ENCODE measurements around the gene COL16A1.
A peak's percentile ranks its signal among the peaks of the same experiment; 100 is the strongest.

Gene COL16A1

DNA sequence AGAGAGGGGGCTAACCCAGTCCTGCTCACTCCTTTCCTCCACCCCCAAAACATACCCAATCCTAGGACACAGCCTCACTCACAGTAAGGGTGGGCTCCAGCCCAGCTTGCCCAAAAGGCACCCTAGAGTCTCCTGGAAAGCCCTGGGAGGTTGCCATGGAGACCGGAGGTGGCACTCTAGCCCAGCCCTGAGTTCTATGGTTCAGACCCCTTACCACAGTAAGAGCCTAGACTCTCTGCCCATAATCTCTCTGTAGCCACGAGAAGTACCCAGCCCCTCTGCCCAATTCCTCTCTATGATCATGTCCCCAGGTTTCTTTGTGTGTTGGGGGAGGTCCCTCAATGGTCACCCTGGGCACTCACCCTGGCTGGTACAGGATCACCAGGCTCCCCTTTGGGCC lies 14.4 kb downstream of the COL16A1 start:
- TF ChIP-seq, protein P1, sequence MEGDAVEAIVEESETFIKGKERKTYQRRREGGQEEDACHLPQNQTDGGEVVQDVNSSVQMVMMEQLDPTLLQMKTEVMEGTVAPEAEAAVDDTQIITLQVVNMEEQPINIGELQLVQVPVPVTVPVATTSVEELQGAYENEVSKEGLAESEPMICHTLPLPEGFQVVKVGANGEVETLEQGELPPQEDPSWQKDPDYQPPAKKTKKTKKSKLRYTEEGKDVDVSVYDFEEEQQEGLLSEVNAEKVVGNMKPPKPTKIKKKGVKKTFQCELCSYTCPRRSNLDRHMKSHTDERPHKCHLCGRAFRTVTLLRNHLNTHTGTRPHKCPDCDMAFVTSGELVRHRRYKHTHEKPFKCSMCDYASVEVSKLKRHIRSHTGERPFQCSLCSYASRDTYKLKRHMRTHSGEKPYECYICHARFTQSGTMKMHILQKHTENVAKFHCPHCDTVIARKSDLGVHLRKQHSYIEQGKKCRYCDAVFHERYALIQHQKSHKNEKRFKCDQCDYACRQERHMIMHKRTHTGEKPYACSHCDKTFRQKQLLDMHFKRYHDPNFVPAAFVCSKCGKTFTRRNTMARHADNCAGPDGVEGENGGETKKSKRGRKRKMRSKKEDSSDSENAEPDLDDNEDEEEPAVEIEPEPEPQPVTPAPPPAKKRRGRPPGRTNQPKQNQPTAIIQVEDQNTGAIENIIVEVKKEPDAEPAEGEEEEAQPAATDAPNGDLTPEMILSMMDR (IDR thresholded peaks at IDR 0.05; ENCODE audit: insufficient read depth, low read depth, low read length, missing control alignments): no peak
- DNase-seq (ENCODE audit: low read depth): no peak

GRCh38 chr1:31688233-31688918 lies 15.4 kb downstream of the COL16A1 start:
- no peak overlapping the region for H3K4me3 ChIP-seq (ENCODE audit: low read depth, low read length)
- TF ChIP-seq, protein P1 (IDR thresholded peaks at IDR 0.05; ENCODE audit: insufficient read depth, low read depth, low read length, missing control alignments): no peak
- DNase-seq (ENCODE audit: low read depth): no peak

More for the DNA sequence above, 14.4 kb downstream of the COL16A1 start:
- H3K4me3 ChIP-seq (ENCODE audit: low read depth, low read length): no peak overlapping the region

DNA sequence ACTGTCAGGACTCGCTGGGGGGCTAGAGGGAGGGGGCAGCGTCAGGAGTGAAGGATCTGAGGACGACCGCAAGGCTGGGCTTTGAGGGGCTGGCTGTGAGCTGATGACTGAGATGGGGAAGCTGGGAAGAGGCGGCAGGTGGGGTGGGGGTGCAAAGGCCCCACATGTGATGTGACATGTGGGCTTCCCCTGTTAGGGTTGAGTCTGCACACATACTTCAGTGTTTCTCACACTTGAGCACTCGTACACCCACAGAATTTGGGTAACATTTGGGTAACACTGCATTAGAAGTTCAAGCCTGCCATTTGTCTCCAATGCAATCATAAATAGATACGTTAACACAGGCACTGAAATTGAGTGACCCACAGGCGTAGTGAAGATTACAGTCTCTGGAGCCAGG lies 16.2 kb downstream of the COL16A1 start:
- TF ChIP-seq, protein P1 (IDR thresholded peaks at IDR 0.05; ENCODE audit: insufficient read depth, low read depth, low read length, missing control alignments): no peak
- no peak for DNase-seq (ENCODE audit: low read depth)
- H3K4me3 ChIP-seq (ENCODE audit: low read depth, low read length): no peak overlapping the region

DNA sequence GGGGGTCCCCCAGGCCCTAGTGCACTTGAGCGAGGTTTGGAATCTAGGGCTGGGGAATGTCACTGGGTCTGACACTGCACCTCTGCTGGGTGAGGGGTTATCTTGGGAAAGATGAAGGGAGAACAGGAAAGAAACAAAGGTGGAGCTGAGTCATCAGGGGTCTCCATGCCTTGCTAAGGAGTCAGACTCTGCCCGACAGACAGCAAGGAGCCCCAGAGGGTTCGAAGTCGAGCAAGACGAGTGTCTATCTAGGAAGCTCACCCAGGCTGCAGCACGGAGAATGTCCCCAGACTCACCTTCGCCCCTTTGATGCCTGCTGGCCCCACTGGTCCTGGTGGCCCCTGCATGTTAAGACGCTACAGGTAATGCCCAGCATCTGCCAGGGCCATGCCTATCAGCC lies 18.0 kb downstream of the COL16A1 start:
- TF ChIP-seq, protein P1 (IDR thresholded peaks at IDR 0.05; ENCODE audit: insufficient read depth, low read depth, low read length, missing control alignments): no peak
- DNase-seq (ENCODE audit: low read depth): no peak

DNA sequence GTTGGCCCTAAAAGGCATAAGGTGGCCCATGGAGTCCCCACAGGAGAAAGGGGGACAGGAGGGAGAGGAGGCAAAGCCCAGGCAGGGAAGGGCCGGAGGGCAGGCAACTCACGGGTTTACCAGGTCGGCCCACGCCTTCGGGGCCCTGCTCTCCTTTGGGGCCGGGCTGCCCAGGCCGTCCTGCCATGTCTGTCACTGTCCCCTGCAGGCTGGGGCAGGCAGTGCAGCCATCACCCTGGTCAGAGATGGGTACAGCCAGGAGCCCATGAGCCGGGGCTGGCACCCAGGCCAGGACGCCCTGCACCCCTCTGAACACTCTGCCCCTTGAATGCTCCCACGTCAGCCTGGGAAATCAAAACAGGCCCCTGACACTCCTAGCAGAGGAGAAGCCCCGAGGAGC lies 19.8 kb downstream of the COL16A1 start:
- TF ChIP-seq, protein P1 (IDR thresholded peaks at IDR 0.05; ENCODE audit: insufficient read depth, low read depth, low read length, missing control alignments): peak; percentile 58
- no peak overlapping the region for H3K4me3 ChIP-seq (ENCODE audit: low read depth, low read length)
- DNase-seq (ENCODE audit: low read depth): peak; percentile 27

More for the DNA sequence above, 18.0 kb downstream of the COL16A1 start:
- no peak overlapping the region for H3K4me3 ChIP-seq (ENCODE audit: low read depth, low read length)

DNA sequence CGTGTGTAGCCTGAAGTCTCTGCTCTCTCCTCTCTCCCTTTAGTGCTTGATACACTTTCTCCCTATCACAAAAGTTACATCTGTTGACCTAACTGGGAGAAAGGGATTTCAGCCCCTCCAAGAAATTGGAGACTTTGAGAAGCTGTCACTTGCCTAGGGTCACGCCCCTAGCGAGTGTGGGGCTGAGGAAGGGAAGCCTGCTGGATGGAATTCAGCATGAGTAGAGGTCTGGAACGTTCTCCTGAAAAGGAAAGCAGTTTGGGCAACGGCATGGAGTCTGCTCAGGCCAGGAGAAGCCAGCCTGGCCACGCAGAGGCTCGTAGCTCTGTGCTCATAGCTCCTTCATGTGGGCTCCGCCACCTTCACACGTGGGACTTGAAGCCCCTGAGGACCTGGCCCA lies 22.4 kb downstream of the COL16A1 start:
- DNase-seq (ENCODE audit: low read depth): no peak
- H3K4me3 ChIP-seq (ENCODE audit: low read depth, low read length): no peak overlapping the region
- TF ChIP-seq, protein P1 (IDR thresholded peaks at IDR 0.05; ENCODE audit: insufficient read depth, low read depth, low read length, missing control alignments): no peak
